ENCODE measurements around the gene FEZF1.

DNA sequence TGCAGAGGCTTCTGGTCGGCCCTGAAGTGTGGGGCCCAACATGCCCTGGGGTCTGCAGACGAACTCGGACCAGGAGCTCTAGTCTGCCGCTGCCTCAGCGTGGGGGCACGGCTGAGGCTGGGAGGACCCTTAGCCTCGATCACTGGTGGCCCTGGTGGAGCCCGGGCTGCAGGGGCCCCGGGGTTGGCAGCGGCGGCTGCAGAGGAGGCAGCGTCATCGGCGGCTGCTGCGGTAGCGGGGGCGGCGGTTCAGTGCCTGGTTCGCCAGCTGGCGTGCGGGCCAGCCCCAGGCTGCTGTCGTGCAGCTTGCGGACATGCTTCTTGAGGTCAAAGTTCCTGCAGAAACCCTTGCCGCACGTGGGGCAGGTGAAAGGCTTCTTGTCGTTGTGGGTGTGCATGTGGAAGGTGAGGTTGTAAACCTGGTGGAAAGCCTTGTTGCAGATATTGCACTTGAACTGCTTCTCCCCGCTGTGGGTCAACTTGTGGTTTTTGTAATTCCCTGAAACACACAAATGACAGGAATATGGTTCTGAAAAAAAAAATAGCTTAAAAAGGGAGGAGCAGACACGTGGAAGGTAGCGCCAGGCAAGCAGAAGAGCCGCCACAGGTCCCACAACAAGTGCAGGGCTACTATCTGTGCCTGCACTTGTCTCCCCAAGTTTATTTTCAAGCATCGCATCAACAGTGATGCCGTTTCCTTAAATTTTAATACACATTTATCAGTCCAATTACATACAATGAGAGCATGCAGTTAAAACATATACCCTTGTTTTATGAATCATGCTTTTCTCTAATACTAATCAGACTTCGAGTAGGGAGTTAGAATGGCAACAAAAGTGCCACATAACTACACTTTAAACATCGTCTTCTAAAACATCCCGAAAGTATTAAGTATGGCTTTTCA, 2.4 kb downstream of the FEZF1 start:
- TF ChIP-seq, protein P1, sequence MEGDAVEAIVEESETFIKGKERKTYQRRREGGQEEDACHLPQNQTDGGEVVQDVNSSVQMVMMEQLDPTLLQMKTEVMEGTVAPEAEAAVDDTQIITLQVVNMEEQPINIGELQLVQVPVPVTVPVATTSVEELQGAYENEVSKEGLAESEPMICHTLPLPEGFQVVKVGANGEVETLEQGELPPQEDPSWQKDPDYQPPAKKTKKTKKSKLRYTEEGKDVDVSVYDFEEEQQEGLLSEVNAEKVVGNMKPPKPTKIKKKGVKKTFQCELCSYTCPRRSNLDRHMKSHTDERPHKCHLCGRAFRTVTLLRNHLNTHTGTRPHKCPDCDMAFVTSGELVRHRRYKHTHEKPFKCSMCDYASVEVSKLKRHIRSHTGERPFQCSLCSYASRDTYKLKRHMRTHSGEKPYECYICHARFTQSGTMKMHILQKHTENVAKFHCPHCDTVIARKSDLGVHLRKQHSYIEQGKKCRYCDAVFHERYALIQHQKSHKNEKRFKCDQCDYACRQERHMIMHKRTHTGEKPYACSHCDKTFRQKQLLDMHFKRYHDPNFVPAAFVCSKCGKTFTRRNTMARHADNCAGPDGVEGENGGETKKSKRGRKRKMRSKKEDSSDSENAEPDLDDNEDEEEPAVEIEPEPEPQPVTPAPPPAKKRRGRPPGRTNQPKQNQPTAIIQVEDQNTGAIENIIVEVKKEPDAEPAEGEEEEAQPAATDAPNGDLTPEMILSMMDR (IDR thresholded peaks at IDR 0.05) = no peak
- no peak for TF ChIP-seq POLR2AphosphoS5 (IDR thresholded peaks at IDR 0.05)

Data from stomach (tissue), 4 donors.